NCI-H2196 treated with DMSO at 0.1 percent for 48 hours (cell line): ENCODE data around the gene VBP1.
"Not testable (repeated sequence)": the region's sequence is repeated elsewhere in the genome, so short reads cannot be mapped to it uniquely, and the experiment has no call there.

ENCODE experiments used
- DNase-seq: peaks from one replicate; lab custom pipeline; 2025; ENCODE audit not compliant: unreplicated experiment; lab: John Stamatoyannopoulos, UW

The VBP1 gene

DNA sequence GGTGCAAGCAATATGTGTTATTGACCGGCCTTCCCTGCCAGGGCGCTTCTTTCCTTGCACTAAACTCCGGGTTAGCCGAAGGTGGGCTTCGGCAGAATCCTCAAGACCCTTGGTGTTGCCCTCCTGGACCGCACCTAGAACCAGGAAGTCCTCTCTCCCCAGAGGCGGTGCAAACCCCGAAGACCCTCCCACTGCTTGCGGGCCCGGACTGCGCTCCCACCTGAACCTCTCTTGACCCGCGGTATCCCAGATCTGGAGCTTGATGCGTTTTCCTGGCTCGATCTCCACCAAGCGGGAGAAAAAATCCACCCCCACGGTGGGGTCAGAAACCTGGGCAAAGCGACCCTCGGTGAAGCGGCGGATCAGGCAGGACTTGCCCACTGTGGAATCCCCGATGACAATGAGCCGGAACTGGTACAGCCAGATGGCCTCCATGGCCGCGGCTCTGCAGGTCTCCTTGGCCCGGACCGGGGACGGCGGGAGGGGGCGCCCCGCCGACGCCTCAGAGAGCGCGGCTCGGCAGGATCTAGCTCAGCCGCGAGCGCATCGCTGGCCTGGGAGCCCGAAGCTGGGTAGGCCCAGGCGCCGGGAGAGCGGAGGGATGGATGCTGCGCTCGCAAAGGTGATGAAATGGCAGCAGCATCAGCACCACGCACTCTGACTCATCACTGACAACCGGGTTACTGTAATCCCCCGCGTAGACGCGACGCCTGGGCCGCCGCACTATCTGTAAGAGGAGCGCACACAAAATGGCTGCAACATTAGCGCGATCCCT, 47.8 kb downstream of the VBP1 start, which contains the start of gene RAB39B:
RAB39B (minus strand) TSS at position 638 of the 775 bp plus-strand sequence; CDS start at position 435, 203 bp downstream.
- peak; percentile 34 for DNase-seq

DNA sequence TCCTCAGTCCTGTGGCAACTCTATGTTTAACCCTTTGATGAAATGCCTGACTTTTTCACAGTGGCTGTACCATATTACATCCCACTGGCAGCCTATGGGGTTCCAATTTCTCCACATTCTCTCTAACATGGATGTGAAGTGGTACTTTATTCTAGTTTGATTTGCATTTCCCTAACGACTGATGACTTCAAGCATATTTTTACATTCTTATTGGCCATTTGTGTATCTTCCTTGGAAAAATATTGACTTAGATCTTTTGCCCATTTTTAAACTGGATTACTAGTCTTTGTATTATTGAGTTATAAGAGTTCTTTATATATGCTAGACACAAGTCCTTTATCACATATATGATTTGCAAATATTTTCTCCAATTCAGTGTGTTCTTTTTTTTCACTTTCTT, 50.2 kb downstream of the VBP1 start:
- DNase-seq, result no peak

DNA sequence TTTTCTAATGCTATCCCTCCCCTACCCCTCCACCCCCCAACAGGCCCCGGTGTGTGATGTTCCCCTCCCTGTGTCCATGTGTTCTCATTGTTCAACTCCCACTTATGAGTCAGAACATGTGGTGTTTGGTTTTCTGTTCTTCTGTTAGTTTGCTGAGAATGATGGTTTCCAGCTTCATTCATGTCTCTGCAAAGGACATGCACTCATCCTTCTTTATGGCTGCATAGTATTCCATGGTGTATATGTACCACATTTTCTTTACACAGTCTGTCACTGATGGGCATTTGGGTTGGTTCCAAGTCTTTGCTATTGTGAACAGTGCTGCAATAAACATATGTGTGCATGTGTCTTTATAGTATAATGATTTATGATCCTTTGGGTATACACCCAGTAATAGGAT, 51.7 kb downstream of the VBP1 start:
- DNase-seq, result not testable (repeated sequence)

DNA sequence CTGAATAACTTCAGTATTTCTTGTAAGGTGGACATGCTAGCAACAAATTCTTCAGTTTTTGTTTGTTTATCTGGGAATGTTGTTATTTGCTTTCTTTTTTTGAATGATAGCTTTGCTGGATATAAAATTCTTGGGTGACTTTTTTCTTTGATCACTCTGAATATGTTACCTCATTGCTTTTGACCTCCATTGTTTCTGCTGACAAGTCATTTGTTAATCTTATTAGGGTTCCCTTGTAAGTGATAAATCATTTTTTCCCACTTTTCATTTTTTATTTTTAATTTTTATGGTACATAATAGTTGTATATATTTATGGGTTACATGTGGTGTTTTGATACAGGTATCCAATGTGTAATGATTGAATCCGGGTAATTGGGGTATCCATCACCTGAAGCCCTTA, 54.7 kb downstream of the VBP1 start:
- no peak for DNase-seq

DNA sequence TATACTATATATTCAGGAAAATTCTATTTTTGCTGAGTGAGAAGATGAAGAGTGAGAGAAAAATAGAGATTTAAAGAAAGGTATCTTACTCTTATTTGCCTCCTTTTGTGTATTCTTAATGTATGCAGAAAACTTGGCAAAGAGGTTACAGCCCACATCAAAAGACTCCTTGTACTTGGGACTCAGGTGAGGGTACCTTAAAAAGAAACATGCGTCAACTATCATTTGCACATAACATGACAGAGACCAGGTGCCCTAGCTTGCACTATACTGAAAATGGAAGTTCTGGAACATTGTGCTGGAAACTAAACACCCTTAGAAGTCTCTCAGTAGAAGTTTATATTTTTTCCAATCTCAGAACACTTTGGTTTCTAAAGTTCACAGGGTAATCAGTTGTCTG, 63.6 kb downstream of the VBP1 start:
- no peak for DNase-seq
